ENCODE results near the gene OCA2. TPM values are rescaled to one million over a fixed set of nuclear protein-coding genes. Genes with fewer than 3 reads are reported as not detected.

OCA2 gene
- total RNA-seq, 6 experiments from 2014 or later, result 0.07 to 0.13 (median 0.12) TPM; not detected in 3

DNA sequence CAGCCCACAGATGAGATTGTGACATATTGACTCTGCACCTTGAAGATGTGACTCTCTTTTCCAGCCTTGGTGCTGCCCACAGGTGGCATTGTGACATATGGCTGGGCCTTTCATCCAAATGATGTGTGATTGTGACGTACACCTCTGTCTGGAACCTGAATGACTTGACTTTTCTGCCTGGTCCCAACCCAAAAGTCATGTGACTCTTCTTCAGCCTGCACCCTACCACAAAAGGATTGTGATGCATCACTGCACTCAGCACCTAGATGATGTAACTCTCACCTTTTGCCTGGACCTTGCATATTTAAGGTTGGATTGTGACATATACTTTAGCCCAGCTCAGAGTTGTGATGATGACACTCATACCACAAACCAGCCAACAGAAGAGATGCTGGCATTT, 204.5 kb downstream of the OCA2 start:
- intact Hi-C loops (cut with DNase I), result no loop called here
- H3K27me3 ChIP-seq, result no peaks in the 10 kb centered on the region
- TF ChIP-seq, protein P1, sequence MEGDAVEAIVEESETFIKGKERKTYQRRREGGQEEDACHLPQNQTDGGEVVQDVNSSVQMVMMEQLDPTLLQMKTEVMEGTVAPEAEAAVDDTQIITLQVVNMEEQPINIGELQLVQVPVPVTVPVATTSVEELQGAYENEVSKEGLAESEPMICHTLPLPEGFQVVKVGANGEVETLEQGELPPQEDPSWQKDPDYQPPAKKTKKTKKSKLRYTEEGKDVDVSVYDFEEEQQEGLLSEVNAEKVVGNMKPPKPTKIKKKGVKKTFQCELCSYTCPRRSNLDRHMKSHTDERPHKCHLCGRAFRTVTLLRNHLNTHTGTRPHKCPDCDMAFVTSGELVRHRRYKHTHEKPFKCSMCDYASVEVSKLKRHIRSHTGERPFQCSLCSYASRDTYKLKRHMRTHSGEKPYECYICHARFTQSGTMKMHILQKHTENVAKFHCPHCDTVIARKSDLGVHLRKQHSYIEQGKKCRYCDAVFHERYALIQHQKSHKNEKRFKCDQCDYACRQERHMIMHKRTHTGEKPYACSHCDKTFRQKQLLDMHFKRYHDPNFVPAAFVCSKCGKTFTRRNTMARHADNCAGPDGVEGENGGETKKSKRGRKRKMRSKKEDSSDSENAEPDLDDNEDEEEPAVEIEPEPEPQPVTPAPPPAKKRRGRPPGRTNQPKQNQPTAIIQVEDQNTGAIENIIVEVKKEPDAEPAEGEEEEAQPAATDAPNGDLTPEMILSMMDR (IDR thresholded peaks at IDR 0.05), result no peak
- no peak for TF ChIP-seq POLR2A (IDR thresholded peaks at IDR 0.05)
- 56% methylated on average over 1 of the region's 1 CpG for WGBS (ENCODE audit: insufficient coverage, low coverage, low lambda C conversion rate, missing lambda C conversion rate)
- no peak overlapping the region for H3K4me3 ChIP-seq
- H3K4me1 ChIP-seq, result no peaks in the 10 kb centered on the region
- DNase-seq (no peak), ATAC-seq (no peak)
- no peaks in the 10 kb centered on the region for H3K36me3 ChIP-seq
- no peaks in the 10 kb centered on the region for H3K9me3 ChIP-seq
- H3K27ac ChIP-seq, result no peak overlapping the region

DNA sequence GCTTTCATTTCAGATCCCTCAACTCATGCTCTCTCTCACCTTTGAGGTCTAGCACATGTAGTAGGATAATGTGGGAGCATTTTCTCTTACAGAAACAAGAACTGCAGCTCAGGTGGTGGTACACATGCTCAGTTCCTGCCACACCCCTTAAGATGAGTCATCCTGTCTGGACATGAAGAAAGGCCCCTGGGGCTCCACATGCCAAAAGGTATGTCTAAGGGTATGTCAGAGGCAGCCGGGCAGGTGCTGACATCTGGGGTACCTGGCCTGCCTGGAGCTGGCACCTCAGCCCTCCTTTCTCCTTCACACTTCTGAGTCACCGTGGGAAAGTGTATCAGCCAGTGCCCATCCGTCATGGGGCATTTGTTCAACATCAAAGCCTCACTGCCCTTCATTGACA, 209.9 kb downstream of the OCA2 start:
- ATAC-seq (no peak), DNase-seq (no peak)
- no peaks in the 10 kb centered on the region for H3K27me3 ChIP-seq
- no peaks in the 10 kb centered on the region for H3K4me1 ChIP-seq
- TF ChIP-seq, protein P1 (IDR thresholded peaks at IDR 0.05), result no peak
- TF ChIP-seq POLR2A (IDR thresholded peaks at IDR 0.05), result no peak
- H3K27ac ChIP-seq, result no peak overlapping the region
- H3K4me3 ChIP-seq, result no peak overlapping the region
- no peaks in the 10 kb centered on the region for H3K9me3 ChIP-seq
- H3K36me3 ChIP-seq, result no peaks in the 10 kb centered on the region
- 35% methylated on average over 2 of the region's 3 CpGs for WGBS (ENCODE audit: insufficient coverage, low coverage, low lambda C conversion rate, missing lambda C conversion rate)
- intact Hi-C loops (cut with DNase I), result no loop called here

DNA sequence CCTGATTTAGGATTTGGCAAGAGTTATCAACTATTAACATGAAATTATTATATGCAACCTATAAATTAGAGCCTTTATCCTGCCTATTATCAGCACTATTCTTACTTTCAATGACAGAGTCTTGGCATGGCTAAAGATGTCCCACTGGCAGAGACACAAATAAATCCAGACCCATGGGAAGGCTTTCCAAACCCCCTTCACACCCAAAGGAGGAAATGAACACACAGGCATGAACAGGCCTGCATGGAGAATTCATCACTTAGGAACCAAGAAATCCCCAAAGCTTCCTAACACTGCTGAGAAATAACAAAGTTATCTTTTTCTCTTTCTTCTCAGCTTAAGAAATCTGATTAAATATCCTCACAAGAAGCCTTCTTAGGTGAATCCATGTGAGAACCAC, 213.9 kb downstream of the OCA2 start:
- intact Hi-C loops (cut with DNase I), result no loop called here
- Histone ChIP-seq H3K27me3 (no peaks in the 10 kb centered on the region), H3K9me3 (no peaks in the 10 kb centered on the region), H3K27ac (no peak overlapping the region), H3K4me3 (no peak overlapping the region), H3K36me3 (no peaks in the 10 kb centered on the region), H3K4me1 (no peaks in the 10 kb centered on the region)
- ATAC-seq (no peak), DNase-seq (no peak)
- TF ChIP-seq POLR2A (IDR thresholded peaks at IDR 0.05), result no peak
- TF ChIP-seq, protein P1 (IDR thresholded peaks at IDR 0.05), result no peak

DNA sequence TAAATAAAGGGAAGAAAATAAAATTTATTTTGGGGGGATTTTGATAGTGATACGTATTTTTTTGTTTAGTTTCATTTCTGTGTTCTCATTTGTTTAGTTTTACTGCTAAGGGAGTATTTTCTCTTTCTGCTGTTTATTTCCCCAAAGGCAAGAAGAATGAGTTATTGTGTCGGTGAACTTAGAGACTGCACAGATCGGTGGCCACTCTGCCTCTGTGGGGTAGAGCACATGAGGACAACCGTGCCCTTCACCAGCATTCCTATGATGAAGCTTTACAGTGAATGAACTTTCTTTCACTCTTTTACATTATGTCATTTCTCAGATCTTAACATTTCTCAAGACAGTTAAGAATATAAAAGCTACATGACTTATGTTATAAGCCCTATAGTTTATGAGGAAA, 214.4 kb downstream of the OCA2 start:
- no peak for TF ChIP-seq POLR2A (IDR thresholded peaks at IDR 0.05)
- TF ChIP-seq, protein P1 (IDR thresholded peaks at IDR 0.05), result no peak
- Histone ChIP-seq H3K27me3 (no peaks in the 10 kb centered on the region), H3K27ac (no peak overlapping the region), H3K4me1 (no peaks in the 10 kb centered on the region), H3K36me3 (no peaks in the 10 kb centered on the region), H3K9me3 (no peaks in the 10 kb centered on the region), H3K4me3 (no peak overlapping the region)
- no peak for ATAC-seq
- DNase-seq, result no peak
- 44% methylated on average over 4 of the region's 4 CpGs for WGBS (ENCODE audit: insufficient coverage, low coverage, low lambda C conversion rate, missing lambda C conversion rate)
- intact Hi-C loops (cut with DNase I), result no loop called here

DNA sequence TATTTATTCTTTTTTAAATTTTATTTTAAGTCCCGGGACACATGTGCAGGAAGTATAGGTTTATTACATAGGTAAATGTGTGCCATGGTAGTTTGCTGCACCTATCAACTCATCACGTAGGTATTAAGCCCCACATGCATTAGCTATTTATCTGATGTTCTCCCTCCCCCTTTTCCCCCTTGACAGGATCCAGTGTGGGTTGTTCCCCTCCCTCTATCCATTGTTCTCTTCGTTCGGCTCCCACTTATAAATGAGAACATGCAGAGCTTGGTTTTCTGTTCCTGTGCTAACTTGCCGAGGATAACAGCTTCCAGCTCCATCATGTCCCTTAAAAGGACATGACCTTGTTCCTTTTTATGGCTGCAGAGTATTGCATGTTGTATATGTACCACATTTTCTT, 220.3 kb downstream of the OCA2 start:
- no peak for ATAC-seq
- no peaks in the 10 kb centered on the region for H3K27me3 ChIP-seq
- H3K4me1 ChIP-seq, result no peaks in the 10 kb centered on the region
- no peaks in the 10 kb centered on the region for H3K9me3 ChIP-seq
- no peak overlapping the region for H3K4me3 ChIP-seq
- TF ChIP-seq, protein P1 (IDR thresholded peaks at IDR 0.05), result no peak
- no peak for TF ChIP-seq POLR2A (IDR thresholded peaks at IDR 0.05)
- H3K36me3 ChIP-seq, result no peaks in the 10 kb centered on the region
- DNase-seq, result no peak
- intact Hi-C loops (cut with DNase I), result no loop called here
- 43% methylated on average over 5 of the region's 5 CpGs for WGBS (ENCODE audit: insufficient coverage, low coverage, low lambda C conversion rate, missing lambda C conversion rate)
- H3K27ac ChIP-seq, result no peak overlapping the region
